Measurements from ENCODE around the gene DIP2C.
"Not testable (repeated sequence)": the region's sequence is repeated elsewhere in the genome, so short reads cannot be mapped to it uniquely, and the experiment has no call there.

DIP2C gene

DNA sequence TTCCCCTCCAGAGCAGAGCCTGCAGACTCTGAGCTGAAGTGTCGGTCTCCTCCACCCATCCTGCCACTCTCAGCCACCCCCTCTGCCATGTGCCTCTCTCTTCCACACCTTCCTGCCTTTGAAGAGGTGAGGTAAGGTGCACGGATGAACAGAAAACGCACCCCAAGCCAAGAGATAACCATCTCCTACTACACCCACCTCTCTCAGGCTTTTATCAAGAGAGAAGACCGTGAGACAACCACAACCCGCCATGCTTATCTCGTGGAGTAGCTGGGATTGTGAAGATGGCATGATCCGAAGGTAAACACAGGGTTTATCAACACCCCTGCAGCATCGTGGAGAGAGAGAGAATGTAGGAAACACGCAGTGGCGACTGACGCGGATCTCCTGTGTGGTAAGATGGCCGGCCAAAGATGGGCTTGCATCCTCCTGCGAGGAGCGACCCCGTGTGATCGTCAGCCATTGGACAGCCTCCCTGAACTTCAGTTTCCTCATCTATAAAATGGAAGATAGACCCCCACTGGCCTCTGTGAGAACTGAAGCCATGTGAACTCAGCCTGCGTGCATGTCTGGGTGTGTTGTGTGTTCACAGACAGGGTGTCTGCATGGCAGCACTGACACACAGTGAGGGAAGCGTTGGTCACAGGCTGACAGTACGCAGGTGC lies 219.0 kb downstream of the DIP2C start:
- DNase-seq: no peak

- no peak for DNase-seq
Observed at GRCh38 chr10:469947-470338, 219.5 kb downstream of the DIP2C start.

DNA sequence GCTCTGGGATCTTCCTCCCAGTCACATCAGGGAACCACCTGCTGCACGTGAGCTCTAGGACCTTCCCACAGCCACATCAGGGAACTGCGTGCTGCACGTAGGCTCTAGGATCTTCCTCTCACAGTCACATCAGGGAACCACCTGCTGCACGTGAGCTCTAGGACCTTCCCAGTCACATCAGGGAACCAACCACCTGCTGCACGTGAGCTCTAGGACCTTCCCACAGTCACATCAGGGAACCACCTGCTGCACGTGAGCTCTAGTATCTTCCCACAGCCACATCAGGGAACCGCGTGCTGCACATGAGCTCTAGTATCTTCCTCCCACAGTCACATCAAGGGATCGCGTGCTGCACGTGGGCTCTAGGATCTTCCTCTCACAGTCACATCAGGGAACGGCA lies 229.7 kb downstream of the DIP2C start:
- no peak for DNase-seq

DNA sequence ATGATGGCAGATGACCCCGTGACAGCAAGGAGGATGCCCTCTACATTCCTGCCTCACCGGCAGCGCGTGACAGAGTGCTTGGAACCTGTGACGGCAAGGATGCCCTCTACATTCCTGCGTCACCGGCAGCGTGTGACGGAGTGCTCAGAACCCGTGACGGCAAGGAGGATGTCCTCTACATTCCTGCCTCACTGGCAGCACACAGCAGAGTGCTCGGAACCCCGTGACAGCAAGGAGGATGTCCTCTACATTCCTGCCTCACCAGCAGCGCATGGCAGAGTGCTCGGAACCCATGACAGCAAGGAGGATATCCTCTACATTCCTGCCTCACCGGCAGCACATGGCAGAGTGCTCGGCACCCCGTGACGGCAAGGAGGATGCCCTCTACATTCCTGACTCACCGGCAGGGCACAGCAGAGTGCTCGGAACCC lies 231.0 kb downstream of the DIP2C start:
- DNase-seq: no peak

- no peak for DNase-seq
Observed at GRCh38 chr10:456486-456885, 233.0 kb downstream of the DIP2C start.

DNA sequence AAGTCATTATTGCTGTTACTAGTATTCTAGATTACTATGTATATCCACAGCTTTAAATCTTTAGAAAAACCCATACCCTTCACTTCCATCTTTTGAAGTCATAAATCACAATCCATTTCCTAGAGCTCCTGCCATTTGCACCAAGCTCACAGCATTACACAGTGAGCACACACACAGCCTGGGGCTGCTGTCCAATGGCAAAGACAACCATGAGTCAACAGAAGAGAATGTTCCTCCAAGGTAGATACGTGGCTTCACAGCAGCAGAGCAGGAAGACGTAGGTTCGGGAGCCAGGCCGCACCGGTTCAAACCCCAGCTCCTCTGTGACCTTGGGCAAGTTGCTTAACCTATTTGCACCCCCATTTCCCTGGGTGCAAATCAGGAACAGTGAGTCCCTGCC lies 234.6 kb downstream of the DIP2C start:
- no peak for DNase-seq

GRCh38 chr10:453647-454046 lies 235.8 kb downstream of the DIP2C start:
- no peak for DNase-seq

DNA sequence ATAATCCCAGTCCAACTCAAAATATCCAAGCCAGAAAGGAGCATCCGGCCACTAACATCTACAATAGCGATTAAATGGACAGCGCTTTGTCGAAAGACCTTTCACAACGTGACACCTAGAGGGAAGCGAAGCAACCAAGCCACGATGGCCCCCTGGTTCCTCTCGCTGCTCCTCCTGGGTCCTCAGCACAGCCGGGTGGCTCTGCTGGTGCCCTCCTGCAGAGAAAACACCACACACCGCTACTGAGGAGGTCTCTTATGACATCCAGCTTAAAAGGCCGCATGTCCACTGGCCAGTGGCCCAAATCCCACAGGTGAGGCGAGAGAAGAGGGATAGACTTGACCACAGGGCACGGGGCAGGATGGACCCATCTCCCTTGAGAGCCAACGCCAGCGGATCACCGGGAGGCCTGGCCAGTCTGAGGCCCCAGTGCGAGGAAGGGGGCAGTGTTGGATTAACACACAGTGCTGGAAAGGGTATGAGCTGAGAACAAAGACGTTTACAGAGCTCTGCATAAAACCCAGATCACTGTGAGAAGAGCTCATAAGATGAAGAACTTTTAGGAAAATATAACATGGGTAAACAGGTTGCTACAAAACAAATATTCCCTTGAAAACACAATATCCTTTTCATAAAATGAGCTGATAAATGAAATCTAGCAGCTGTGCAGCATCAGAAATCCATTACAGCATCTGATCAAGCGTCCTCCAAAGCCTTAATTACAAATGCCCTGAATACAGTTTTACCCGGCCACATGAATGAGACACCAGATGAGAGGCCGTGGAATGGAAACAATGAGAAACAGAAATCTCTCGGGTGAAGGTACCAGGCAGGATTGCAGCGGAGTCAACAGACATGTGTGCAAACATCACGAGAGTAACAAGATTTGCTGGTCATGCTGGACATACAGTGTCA lies 236.7 kb downstream of the DIP2C start:
- no peak for DNase-seq

GRCh38 chr10:451856-452255 lies 237.6 kb downstream of the DIP2C start:
- no peak for DNase-seq

DNA sequence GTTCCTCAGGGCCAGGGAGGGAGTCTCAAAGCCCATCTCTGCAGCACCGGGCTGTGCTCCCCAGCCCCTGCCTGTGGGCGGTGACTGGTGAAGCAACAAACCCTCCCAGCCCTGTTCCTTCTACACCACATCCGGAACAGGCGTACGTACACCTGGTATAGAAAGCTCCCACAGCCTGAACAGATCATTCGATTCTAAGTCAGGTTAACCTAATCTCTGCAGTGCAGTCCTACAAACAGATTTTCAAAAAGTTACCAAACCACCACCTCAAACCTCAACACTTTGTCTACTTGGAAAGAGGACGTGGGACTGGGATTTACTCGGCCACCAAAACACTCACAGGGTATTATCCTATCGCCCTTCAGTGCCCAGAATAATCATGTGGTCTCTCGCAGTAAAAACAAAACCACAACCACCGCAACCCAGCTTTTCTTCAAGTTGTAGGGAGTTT lies 238.4 kb downstream of the DIP2C start:
- no peak for DNase-seq

GRCh38 chr10:450463-450862 lies 239.0 kb downstream of the DIP2C start:
- no peak for DNase-seq

DNA sequence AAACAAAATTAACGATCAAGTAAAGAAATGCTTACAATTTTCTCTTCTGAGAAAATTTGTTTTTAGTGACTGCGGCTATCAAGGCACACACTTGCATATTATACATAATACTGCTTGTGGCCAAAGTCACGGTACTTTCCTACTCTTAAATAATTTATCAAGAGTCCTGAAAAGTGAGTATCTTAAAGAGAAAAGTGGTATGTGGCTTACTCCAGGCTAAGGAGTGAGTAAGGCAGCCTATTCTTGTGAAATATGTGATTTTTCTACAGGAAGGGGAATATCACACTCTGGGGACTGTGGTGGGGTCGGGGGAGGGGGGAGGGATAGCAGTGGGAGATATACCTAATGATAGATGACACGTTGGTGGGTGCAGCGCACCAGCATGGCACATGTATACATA lies 240.1 kb downstream of the DIP2C start:
- not testable (repeated sequence) for DNase-seq

- DNase-seq: no peak
Observed at GRCh38 chr10:443459-443858, 246.0 kb downstream of the DIP2C start.

DNA sequence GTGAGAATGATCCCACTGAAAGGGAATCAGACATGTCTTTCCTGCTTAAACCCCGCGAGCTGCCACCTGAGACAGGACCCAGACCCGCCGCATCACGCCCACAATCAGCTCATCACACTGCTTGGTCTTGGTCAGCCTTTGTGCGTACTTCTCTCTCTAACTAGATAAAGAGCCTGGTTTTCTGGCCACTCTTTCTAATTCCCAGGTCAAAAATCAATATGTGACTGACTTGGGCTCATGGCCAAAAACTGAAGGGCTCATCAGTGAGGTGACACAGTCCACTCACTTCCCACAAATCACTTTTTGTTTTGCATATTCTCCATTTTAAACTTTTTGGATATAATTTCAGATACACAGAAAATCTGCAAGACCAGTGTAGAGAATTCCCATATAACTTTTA lies 247.3 kb downstream of the DIP2C start:
- DNase-seq: no peak

DNA sequence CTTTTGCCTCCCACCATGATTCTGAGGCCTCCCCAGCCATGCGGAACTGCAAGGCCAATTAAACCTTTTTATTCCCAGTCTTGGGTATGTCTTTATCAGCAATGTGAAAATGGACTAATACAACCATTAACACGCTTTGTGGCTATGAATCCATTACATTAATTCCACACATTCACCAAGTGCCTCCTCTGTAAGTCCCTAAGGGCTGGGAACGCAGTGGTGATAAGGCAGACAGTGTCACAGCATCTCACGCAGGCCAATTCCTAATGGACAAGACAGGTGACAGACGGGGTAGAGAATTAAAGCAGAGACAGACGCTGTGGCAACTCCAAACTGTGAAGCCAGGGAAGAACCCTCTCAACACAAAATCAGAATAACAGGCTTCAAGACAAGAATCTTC lies 247.8 kb downstream of the DIP2C start:
- DNase-seq: no peak

DNA sequence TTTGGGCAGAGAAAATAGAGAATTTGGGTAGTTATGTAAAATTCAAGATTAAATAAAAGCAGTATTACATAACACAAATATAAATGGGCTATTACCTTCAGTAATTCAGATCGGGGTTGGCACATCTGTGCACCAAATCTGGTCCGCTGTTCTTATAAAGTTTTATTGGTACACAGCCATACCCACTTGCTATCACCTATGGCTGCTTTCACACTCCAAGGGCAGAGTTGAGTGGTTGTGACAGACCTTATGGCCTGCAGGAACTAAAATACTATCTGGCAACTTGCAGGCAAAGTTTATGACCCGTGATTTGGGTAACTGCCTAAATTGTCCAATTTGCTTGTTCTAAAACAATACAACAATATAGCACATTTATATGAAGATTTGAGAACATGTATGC lies 249.3 kb downstream of the DIP2C start:
- DNase-seq: no peak

- DNase-seq: no peak
Observed at GRCh38 chr10:437698-438490, 251.6 kb downstream of the DIP2C start.

- DNase-seq: no peak
Observed at GRCh38 chr10:436911-437665, 252.4 kb downstream of the DIP2C start.

DNA sequence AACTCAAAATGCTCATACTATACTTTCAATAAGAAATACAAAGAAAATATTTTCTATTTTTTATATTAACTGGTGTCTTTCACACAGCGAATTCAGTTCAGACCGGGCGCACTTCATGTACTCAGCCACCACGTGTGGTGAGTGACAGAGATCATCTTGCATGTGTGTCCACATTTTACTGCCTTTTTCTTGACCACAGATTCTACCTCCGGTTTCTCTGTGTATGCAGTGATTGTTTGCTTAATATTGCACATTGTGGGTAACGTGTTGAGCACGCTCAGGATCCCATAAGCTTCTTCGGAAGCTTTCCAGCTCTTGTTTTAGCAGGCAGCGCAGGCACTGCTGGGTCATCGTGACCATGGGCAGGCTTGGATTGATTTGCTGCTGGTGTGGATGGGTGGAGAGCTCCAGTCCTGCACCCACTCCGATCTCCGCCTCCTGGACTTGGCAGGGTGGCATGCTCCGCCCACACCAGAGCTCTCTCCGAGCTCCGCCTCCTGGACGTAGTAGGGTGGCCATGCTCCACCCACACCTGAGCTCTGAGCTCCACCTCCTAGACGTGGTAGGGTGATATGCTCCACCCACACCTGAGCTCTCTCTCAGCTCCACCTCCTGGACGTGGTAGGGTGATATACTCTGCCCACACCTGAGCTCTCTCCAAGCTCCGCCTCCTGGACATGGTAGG lies 253.3 kb downstream of the DIP2C start:
- DNase-seq: no peak

DNA sequence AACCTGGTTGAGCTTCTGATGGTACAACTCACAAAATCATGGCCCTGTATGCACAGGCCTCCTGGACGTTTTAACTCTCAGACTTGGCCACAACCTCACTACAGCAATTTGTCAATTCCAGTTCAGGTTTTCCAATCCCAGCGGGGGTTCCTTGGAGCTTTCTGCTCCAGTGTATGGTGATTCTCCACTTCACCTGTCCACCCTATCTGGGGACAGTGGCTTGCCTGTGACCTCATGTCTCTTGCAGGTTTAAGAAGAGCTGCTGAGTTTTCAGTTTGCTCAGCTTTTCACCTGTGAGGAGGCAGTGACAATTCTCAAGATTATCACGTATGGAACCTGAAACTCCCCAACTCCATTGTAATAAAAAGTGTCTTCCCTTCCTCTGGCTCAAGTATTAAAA lies 254.1 kb downstream of the DIP2C start:
- DNase-seq: no peak

DNA sequence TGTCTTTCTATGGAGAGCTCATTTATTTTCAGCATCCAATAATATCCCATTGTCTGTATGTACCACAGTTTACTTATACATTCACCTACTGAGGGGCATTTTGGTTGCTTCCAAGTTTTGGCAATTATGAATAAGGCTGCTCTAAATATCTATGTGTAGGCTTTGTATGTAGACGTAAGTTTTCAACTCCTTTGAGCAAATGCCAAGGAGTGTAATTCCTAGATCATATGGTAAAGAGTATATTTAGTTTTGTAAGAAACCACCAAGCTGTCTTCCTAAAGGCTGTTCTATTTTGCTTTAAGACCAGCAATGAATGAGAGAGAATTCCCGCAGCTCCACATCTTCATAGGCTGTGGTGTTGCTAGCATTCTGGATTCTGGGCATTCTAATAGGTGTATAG lies 259.8 kb downstream of the DIP2C start:
- no peak for DNase-seq
